Measurements from ENCODE around the gene RNF207.

The RNF207 gene

GRCh38 chr1:6270401-6270800 lies 64.5 kb downstream of the RNF207 start:
- Histone ChIP-seq H3K9ac (no peak overlapping the region), H3K36me3 (ENCODE audit: insufficient read depth) (no peaks in the 10 kb centered on the region), H3K4me1 (ENCODE audit: low read depth, poor library complexity, severe bottlenecking) (no peaks in the 10 kb centered on the region), H3K79me2 (ENCODE audit: insufficient read depth, low read depth) (no peaks in the 10 kb centered on the region), H3K4me3 (IDR thresholded peaks at IDR 0.05; ENCODE audit: insufficient read depth, low read depth, low read length) (no peak overlapping the region), H2AFZ (ENCODE audit: low read depth) (no peak overlapping the region), H3K4me2 (no peak overlapping the region), H4K20me1 (ENCODE audit: insufficient read depth) (no peaks in the 10 kb centered on the region), H3K27me3 (ENCODE audit: insufficient read depth, low read depth) (no peaks in the 10 kb centered on the region), H3K27ac (no peak overlapping the region)
- TF ChIP-seq CTCF (conservative IDR thresholded peaks at IDR 0.05; ENCODE audit: low read depth, low read length) = no peak
